ENCODE measurements around the gene ZBED4. TPM values are rescaled to one million over a fixed set of nuclear protein-coding genes. Genes with fewer than 3 reads are reported as not detected.
A peak's percentile ranks its signal among the peaks of the same experiment; 100 is the strongest.

ZBED4 gene
- total RNA-seq, 1 donor from 2014 or later, result 22.7 TPM

GRCh38 chr22:49856766-49857618 is 3.3 kb downstream of the ZBED4 start:
- H3K9ac ChIP-seq (ENCODE audit: low read length), result no peak overlapping the region
- no peak overlapping the region for H3K4me3 ChIP-seq (ENCODE audit: insufficient read depth, low read depth, low read length)
- peaks cover 21% of the 10 kb centered on the region for H3K4me1 Mint-ChIP-seq (ENCODE audit: low read depth, unreplicated experiment)
- no peak overlapping the region for H2AFZ ChIP-seq (ENCODE audit: low read depth, low read length)
- peaks cover 79% of the 10 kb centered on the region for H3K79me2 ChIP-seq (ENCODE audit: insufficient read depth, low read length)
- H3K9me3 Mint-ChIP-seq (ENCODE audit: unreplicated experiment), result no peaks in the 10 kb centered on the region
- peaks cover 17% of the 10 kb centered on the region for H3K4me1 ChIP-seq (ENCODE audit: insufficient read depth, low read length)
- TF ChIP-seq EZH2 (IDR thresholded peaks at IDR 0.05; ENCODE audit: insufficient read depth, low read length), result no peak
- no peak for TF ChIP-seq CTCF (IDR thresholded peaks at IDR 0.05; ENCODE audit: insufficient read depth, low read depth, low read length)
- H3K36me3 ChIP-seq (ENCODE audit: insufficient read depth, low read length), result no peaks in the 10 kb centered on the region
- H3K36me3 Mint-ChIP-seq (ENCODE audit: low read depth, unreplicated experiment), result peaks cover 2% of the 10 kb centered on the region
- H4K20me1 ChIP-seq (ENCODE audit: insufficient read depth, low read length), result peaks cover 75% of the 10 kb centered on the region
- no peak overlapping the region for H3K4me2 ChIP-seq (ENCODE audit: low read length)
- no peaks in the 10 kb centered on the region for H3K9me3 ChIP-seq (ENCODE audit: insufficient read depth, low read depth, low read length)
- no peak overlapping the region for H3K27ac Mint-ChIP-seq (ENCODE audit: unreplicated experiment)
- H3K27me3 Mint-ChIP-seq (ENCODE audit: low read depth, unreplicated experiment), result no peaks in the 10 kb centered on the region
- DNase-seq (ENCODE audit: low read depth), result no peak
- FAIRE-seq, result no peak
- no peak overlapping the region for H3K27ac ChIP-seq (ENCODE audit: low read depth, low read length)
- peaks cover 2% of the 10 kb centered on the region for H3K27me3 ChIP-seq (ENCODE audit: insufficient read depth, low read length)
- no peak overlapping the region for H3K4me3 Mint-ChIP-seq (ENCODE audit: unreplicated experiment)

GRCh38 chr22:49858827-49859226 is 5.2 kb downstream of the ZBED4 start:
- Mint-ChIP-seq H3K27ac (ENCODE audit: unreplicated experiment) (peak overlapping the region; percentile 20), H3K4me3 (ENCODE audit: unreplicated experiment) (no peak overlapping the region)
- peaks cover 98% of the 10 kb centered on the region for H3K79me2 ChIP-seq (ENCODE audit: insufficient read depth, low read length)

More at GRCh38 chr22:49858827-49859226, 5.2 kb downstream of the ZBED4 start:
- no peak overlapping the region for H3K4me2 ChIP-seq (ENCODE audit: low read length)
- no peaks in the 10 kb centered on the region for H3K36me3 ChIP-seq (ENCODE audit: insufficient read depth, low read length)
- TF ChIP-seq EZH2 (IDR thresholded peaks at IDR 0.05; ENCODE audit: insufficient read depth, low read length), result no peak
- TF ChIP-seq CTCF (IDR thresholded peaks at IDR 0.05; ENCODE audit: insufficient read depth, low read depth, low read length), result no peak
- H2AFZ ChIP-seq (ENCODE audit: low read depth, low read length), result no peak overlapping the region
- Mint-ChIP-seq H3K9me3 (ENCODE audit: unreplicated experiment) (no peaks in the 10 kb centered on the region), H3K27me3 (ENCODE audit: low read depth, unreplicated experiment) (no peaks in the 10 kb centered on the region), H3K36me3 (ENCODE audit: low read depth, unreplicated experiment) (peaks cover 2% of the 10 kb centered on the region), H3K4me1 (ENCODE audit: low read depth, unreplicated experiment) (peaks cover 21% of the 10 kb centered on the region)
- DNase-seq (ENCODE audit: low read depth), result no peak
- H3K4me3 ChIP-seq (ENCODE audit: insufficient read depth, low read depth, low read length), result no peak overlapping the region
- H3K4me1 ChIP-seq (ENCODE audit: insufficient read depth, low read length), result peaks cover 12% of the 10 kb centered on the region
- FAIRE-seq, result no peak
- no peak overlapping the region for H3K27ac ChIP-seq (ENCODE audit: low read depth, low read length)
- H3K27me3 ChIP-seq (ENCODE audit: insufficient read depth, low read length), result no peaks in the 10 kb centered on the region
- no peaks in the 10 kb centered on the region for H3K9me3 ChIP-seq (ENCODE audit: insufficient read depth, low read depth, low read length)
- H4K20me1 ChIP-seq (ENCODE audit: insufficient read depth, low read length), result peaks cover 91% of the 10 kb centered on the region
- no peak overlapping the region for H3K9ac ChIP-seq (ENCODE audit: low read length)

Measured in astrocyte (in vitro differentiated cells and primary cell).